Nephron progenitor cell (in vitro differentiated cells): ENCODE data around the gene KATNB1.

ENCODE experiments used
- DNase-seq: peaks from one replicate; pipeline ENCODE4 v3.0.0; 2021
- H3K27ac Mint-ChIP-seq: 2 replicates; pipeline ENCODE4 v1.8.0; 2021; ENCODE audit warnings: mild to moderate bottlenecking, moderate library complexity, mixed read lengths
- H3K27me3 Mint-ChIP-seq: 2 replicates; pipeline ENCODE4 v1.8.0; 2021; ENCODE audit warnings: mild to moderate bottlenecking, low read depth, mixed read lengths; ENCODE audit not compliant: poor library complexity
- H3K36me3 Mint-ChIP-seq: 2 replicates; pipeline ENCODE4 v1.8.0; 2021; ENCODE audit warnings: low read depth, mixed read lengths
- H3K4me1 Mint-ChIP-seq: 2 replicates; pipeline ENCODE4 v1.8.0; 2021; ENCODE audit warnings: mixed read lengths
- H3K4me3 Mint-ChIP-seq: 2 replicates; pipeline ENCODE4 v1.8.0; 2021; ENCODE audit warnings: mild to moderate bottlenecking, moderate library complexity, mixed read lengths
- H3K9me3 Mint-ChIP-seq: 2 replicates; pipeline ENCODE4 v1.8.0; 2021; ENCODE audit warnings: mild to moderate bottlenecking, moderate library complexity, mixed read lengths
- TF ChIP-seq, protein P1 (sequence below): fragments of 200-600 bp; sonication (generic); IDR thresholded peaks from 2 replicates; pipeline ENCODE4 v1.5.0; 2021; ENCODE audit warnings: antibody characterized with exemption

The KATNB1 gene

DNA sequence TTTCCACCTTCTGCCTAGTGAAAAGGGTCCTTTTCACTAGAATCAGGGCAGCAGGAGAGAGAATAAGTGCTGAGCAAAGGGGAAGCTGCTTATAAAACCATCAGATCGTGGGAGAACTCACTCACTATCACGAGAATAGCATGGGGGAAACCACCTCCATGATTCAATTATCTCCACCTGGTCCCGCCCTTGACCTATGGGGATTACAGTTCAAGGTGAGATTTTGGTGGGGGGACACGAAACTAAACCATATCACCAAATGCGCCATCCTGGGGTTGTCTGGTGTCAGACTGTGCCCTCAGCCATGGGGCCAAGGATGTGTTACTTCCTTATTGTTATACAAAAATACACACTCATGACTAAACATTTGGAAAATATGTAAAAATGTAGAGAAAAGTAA is 10.4 kb upstream of the KATNB1 start:
- no peak overlapping the region for H3K27ac Mint-ChIP-seq
- H3K4me3 Mint-ChIP-seq, result no peak overlapping the region
- no peaks in the 10 kb centered on the region for H3K36me3 Mint-ChIP-seq
- TF ChIP-seq, protein P1, sequence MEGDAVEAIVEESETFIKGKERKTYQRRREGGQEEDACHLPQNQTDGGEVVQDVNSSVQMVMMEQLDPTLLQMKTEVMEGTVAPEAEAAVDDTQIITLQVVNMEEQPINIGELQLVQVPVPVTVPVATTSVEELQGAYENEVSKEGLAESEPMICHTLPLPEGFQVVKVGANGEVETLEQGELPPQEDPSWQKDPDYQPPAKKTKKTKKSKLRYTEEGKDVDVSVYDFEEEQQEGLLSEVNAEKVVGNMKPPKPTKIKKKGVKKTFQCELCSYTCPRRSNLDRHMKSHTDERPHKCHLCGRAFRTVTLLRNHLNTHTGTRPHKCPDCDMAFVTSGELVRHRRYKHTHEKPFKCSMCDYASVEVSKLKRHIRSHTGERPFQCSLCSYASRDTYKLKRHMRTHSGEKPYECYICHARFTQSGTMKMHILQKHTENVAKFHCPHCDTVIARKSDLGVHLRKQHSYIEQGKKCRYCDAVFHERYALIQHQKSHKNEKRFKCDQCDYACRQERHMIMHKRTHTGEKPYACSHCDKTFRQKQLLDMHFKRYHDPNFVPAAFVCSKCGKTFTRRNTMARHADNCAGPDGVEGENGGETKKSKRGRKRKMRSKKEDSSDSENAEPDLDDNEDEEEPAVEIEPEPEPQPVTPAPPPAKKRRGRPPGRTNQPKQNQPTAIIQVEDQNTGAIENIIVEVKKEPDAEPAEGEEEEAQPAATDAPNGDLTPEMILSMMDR, result no peak
- H3K9me3 Mint-ChIP-seq, result no peaks in the 10 kb centered on the region
- H3K27me3 Mint-ChIP-seq, result peaks cover 8% of the 10 kb centered on the region
- peaks cover 39% of the 10 kb centered on the region for H3K4me1 Mint-ChIP-seq
- no peak for DNase-seq

GRCh38 chr16:57725554-57725953 is 10.0 kb upstream of the KATNB1 start:
- Mint-ChIP-seq H3K27me3 (peaks cover 8% of the 10 kb centered on the region), H3K36me3 (no peaks in the 10 kb centered on the region), H3K9me3 (no peaks in the 10 kb centered on the region), H3K4me3 (no peak overlapping the region), H3K27ac (no peak overlapping the region), H3K4me1 (peaks cover 35% of the 10 kb centered on the region)
- DNase-seq, result no peak
- TF ChIP-seq, protein P1, result no peak

GRCh38 chr16:57725976-57726375 is 9.6 kb upstream of the KATNB1 start:
- Mint-ChIP-seq H3K9me3 (no peaks in the 10 kb centered on the region), H3K4me3 (no peak overlapping the region), H3K27ac (no peak overlapping the region), H3K27me3 (peaks cover 8% of the 10 kb centered on the region), H3K36me3 (no peaks in the 10 kb centered on the region), H3K4me1 (peaks cover 35% of the 10 kb centered on the region)
- TF ChIP-seq, protein P1, result no peak
- DNase-seq, result no peak

DNA sequence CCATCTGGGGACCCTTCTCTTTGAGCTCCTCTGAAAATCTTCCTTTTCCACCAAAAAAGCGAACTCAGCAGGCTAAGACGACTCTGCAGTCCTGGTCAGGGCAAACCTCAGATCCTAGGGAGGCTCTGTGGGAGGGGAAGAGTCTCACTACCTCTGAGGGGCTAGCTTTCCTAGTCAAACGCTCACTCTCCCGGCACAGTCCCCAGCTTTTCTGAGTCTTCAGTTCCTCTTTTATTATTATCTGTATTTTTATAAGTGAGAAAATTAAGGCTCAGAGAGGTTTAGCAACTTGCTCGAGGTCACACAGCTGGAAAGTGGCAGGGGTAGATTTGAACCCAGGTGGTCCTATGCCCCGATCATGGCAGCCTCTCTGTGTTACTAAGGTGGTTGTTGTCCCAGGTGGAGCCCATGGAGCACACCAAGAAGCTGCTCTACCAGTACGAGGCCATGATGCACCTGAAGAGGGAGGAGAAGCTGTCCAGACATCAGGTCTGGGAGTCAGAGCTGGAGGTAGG is 9.1 kb upstream of the KATNB1 start:
- Mint-ChIP-seq H3K27ac (no peak overlapping the region), H3K27me3 (peaks cover 8% of the 10 kb centered on the region), H3K36me3 (no peaks in the 10 kb centered on the region), H3K9me3 (no peaks in the 10 kb centered on the region), H3K4me1 (peaks cover 35% of the 10 kb centered on the region), H3K4me3 (no peak overlapping the region)
- no peak for DNase-seq
- TF ChIP-seq, protein P1, result no peak

GRCh38 chr16:57727610-57728009 is 8.0 kb upstream of the KATNB1 start:
- H3K4me1 Mint-ChIP-seq, result peaks cover 26% of the 10 kb centered on the region
- H3K4me3 Mint-ChIP-seq, result no peak overlapping the region
- peaks cover 5% of the 10 kb centered on the region for H3K9me3 Mint-ChIP-seq
- H3K27ac Mint-ChIP-seq, result no peak overlapping the region
- no peak for DNase-seq
- H3K27me3 Mint-ChIP-seq, result peaks cover 8% of the 10 kb centered on the region
- H3K36me3 Mint-ChIP-seq, result peaks cover 2% of the 10 kb centered on the region
- TF ChIP-seq, protein P1, result no peak
